Activated CD8-positive, alpha-beta memory T cell treated with anti-CD3 and anti-CD28 coated beads, Interleukin-2, amount 50 U/mL, for 4 hours (primary cell): Measurements from ENCODE around the gene PRKCA.

Experiments
- DNase-seq: peaks from one replicate; pipeline ENCODE4 v3.0.0-alpha.2; 2020

The PRKCA gene

DNA sequence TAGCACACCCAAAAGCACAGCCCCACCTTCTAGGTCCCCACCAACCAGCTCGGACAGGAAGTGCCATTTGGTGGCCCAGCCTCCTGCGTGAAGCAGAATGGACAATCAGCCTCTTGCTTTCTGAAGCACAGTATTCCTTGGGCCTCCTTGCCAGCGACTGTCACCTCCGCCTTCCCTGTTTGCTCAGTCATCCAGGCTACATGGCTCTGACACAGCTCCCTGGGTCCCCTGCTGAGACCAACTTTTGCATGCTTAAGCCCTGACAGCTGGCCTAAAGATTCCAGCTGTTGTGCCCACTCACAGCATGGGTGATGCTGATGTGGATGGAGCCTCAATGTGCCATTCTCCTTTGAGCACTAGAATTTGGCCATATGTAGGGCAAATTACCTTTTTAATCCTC is 528.0 kb downstream of the PRKCA start:
- no peak for DNase-seq

DNA sequence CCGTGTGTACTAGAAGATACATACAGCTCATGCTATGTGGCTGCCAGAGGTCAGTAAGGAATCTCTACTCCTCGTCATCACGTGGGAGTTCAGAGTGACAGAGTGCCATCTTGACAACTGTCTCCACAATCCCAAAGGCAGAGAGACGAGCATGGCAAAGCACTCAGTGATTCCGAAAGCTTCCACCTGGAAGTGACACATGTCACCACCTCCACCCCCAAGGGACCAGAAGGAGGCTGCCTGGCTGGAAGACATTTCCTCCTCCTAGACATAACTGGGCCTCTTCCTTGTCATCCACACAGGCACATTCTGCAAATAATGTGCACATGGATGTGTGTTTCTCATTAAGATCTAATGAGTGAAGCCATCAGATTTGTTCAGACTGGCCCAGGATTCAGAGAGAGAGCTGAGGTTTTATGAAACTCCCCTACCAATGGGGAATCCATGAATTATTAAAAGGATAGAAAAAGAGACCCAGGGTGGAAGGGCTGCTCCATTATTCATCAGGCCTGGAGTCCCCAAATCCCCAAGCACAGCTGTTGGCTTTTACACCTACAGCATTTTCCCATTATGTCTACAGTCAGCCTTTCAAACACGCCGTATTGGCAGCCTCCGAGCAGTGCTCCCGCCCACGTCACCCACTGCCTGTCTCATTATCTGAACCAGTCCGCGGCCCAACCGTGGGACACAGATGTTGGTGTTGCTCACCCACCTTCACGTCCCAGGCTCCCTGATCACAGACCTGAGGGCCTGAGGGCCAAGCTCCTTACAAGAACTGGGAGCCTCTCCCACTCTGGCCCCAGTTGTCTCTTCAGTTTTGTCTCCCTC is 529.2 kb downstream of the PRKCA start:
- no peak for DNase-seq

DNA sequence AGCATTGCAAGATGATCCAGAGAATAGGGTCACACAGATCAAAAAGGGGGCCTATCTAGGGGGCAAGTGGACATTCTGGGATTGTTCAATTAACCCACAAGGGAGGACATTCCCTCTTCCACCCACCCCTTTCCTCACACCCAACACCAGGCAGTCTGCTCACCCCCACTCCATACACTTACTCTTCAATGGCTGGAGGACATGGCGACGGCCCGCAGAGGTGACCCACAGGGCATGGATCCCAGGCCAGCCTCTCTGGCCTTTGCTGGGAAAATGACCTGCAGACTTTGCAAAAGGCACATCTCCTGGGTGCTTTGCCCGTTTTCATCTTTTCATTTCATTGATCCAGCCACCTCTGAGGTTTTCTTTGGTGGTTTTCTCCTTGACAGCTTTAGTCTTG is 530.8 kb downstream of the PRKCA start:
- DNase-seq: no peak

DNA sequence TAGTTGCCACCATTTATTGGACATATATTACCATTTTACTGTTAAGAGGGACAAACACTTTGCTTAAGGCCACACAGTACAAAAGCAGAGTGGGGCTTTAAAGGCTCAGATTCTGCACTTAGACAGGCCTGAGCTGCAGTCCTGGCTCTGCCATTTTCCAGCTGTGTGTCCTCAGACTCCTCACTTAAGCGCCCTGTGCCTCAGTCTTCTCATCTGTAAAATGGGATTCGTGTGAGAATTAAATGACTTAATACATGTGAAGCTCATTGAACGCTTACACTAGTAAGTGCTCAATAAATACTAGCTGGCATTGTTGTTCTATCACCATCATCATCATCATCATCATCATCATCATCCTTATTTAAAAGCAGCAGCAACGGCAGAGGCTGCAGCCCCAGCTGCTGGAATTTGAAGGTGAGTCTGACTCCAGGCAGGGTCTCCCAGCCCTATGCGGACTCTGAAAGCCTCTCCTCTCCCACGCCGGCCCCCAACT is 532.1 kb downstream of the PRKCA start:
- DNase-seq: no peak

DNA sequence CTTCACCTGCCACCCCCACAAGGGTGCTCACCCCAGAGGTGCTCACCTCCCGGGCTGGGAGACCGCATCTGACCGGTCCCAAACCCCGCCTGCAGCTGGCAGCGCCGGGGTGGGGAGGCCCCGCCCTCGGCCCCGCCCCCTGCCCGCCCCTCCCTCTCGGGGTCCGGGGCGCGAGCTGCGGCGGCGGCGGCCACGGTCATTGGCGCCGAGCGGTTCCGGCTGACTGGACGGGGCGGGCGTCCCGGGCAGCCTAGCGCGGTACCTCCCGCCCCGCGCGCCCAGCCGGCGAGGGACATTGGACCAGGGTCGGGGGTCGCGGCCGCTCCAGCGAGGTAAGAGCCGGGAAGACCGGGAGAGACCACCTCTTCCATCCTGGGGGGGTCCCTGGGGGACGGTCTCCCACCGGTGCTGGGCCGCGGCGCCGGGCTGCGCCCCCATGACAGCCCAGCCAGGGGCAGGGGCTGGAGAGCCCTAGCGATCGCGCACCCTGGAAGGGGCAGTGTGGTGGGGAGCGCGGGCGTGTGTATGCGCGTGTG is 532.6 kb downstream of the PRKCA start, which contains the start of gene CACNG5:
CACNG5 (plus strand) TSS at position 199 of the 536 bp plus-strand sequence. CDS start 42,216 bp downstream, outside the sequence.
- DNase-seq: no peak

- DNase-seq: no peak
Observed at GRCh38 chr17:66835476-66835875, 533.1 kb downstream of the PRKCA start.

- DNase-seq: no peak
Observed at GRCh38 chr17:66836063-66837005, 533.9 kb downstream of the PRKCA start.

GRCh38 chr17:66837226-66837625 is 534.8 kb downstream of the PRKCA start:
- DNase-seq: no peak

GRCh38 chr17:66837885-66838665 is 535.7 kb downstream of the PRKCA start:
- no peak for DNase-seq

DNA sequence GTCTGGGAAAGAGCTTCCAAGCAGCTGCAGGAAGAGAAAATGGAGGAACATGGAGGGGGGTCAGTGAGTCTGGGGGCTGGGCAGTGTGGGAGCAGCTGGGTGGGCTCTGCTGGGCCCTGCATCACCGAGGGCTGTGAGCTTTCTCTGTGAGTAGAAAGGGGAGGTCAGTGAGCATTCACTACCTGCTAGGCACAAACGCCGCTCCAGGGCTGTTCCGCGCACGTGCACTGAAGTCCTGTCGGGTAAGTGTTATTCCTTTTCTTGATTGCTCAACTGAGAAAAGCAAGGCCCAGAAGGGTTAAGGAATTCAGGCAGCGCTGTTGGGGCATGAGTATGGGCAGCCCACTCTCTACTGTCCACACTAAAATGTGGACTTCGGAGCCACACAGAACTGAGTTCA is 537.2 kb downstream of the PRKCA start:
- no peak for DNase-seq

DNA sequence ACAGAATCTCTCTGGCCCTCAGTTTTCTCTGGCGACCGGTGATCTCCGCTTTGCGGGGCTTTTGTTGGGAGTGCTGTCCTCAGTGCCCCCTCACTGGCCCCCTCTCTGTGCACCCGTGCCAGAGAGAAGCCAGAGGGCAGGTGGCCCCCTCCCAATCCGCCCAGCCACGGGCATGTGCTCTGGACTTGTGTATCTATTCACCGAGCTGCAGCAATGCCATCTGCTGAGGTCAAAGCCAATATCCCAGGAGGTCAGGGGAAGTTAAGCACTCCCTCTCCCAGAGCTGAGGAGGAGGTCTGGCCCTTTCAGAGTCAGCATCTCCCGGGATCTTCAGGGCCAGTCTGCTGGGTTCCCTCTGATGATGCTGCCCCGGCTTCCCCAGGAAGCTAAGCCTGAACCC is 537.6 kb downstream of the PRKCA start:
- no peak for DNase-seq

- DNase-seq: no peak
Observed at GRCh38 chr17:66841328-66841727, 538.9 kb downstream of the PRKCA start.

- no peak for DNase-seq
Observed at GRCh38 chr17:66841744-66842143, 539.3 kb downstream of the PRKCA start.

GRCh38 chr17:66842505-66842904 is 540.1 kb downstream of the PRKCA start:
- no peak for DNase-seq

DNA sequence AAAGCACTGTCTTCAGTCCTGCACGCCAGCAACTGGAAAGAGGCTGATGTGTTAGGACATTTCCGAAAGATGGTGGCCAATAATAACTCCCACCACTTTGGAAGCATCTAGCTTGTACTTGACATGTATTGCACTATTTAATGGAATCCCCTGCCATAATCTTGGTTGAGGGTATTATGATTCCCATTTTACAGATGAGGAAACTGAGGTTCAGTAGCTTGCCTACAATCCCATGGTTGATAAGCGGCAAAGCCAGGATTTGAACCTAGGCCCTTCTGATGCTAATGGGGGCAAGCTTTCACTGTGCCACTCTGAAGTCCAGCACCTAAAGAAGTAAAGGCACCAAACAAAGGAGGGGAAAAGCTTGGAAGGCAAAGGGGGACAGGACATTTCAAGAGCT is 540.5 kb downstream of the PRKCA start:
- DNase-seq: no peak

- DNase-seq: no peak
Observed at GRCh38 chr17:66843627-66844026, 541.2 kb downstream of the PRKCA start.

DNA sequence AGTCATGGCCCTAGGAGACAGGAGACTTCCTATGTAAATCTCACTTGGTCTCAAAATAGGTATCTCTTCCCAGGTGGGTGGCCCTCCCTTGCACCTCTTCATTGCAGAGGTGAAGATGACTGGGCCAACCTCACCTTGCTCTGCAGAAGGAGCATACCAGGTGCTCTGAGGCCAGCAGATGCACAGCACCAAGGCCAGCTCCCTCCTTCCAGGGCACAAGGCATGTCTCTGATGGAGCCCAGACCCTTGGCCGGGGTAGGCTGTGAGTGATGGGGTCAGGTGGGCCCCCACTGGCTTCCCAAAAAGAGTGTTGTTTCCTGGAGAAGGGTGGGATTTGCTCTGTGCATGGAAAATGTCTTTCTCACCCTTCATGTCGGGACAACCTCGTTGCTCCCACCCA is 545.3 kb downstream of the PRKCA start:
- DNase-seq: no peak

- DNase-seq: no peak
Observed at GRCh38 chr17:66848496-66848895, 546.1 kb downstream of the PRKCA start.

DNA sequence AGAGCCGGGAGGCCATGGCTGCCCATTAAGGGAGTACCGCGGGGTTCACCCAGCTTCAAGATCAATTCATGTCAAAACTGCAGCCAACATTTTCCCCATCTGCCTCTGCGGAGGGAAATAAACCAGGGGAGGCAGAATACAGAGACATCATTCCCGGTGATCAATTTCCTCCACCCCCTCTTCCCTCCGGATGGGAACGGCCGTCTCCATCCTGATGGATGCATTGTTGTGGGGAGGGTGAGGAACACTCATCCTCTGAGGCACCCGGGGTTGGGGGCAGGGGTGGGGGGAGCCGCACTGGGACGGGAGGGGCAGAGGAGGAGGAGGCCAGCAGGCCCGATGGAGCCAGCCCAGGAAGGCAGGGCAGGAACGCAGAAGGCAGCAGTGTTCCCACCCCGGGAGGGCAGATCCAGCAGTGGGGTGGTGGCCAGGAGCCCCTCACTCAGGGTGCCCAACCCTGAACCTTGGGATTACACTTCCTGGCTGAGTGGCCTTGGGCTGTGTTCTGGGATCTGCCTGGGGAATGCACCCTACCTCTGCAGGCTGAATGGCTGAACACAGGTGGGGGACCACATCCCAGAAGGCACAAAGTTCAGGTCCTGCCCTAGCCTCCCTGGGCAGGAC is 546.7 kb downstream of the PRKCA start:
- DNase-seq: no peak

DNA sequence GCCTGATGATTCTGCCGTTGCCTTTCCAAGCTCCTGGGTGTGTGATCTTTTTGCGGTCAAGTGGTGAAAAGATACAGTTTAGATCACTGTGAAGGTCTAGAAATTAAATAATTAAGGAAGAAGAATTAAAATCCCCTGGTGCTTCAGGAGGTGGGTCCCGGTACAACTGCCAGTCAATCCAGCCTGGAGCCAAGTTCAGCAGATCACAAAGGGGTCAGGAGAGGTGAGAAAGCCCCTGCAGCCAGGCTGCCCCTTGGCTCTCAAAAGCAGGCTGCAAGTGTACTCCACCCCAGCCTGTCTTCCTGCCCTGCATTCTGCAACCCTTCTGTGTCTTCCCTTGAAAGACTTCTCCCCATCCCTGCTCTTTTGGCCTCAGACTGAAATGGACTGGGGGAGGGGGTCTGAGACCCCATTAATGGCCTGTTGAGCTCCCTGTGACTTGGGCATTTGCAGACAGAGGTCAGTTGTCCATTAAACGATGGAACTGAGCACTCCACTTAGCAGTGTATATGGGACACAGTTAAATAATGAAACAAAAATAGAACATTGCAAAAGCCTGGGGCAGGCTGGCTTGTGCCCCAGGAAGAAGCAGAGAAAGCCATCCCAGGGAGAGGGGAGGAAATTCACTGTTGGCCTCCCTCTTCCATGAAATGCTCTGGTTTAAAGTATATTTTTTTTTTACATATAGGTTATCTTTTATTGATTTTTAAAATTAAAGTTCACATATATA is 547.6 kb downstream of the PRKCA start:
- DNase-seq: no peak

- no peak for DNase-seq
Observed at GRCh38 chr17:66850692-66851091, 548.3 kb downstream of the PRKCA start.
